HG03571 (cell line): ENCODE results near the gene PRKCE.

Experiments used
- ATAC-seq: cut with Tn5 transposase; IDR thresholded peaks from one replicate; pipeline ENCODE4 v1.9.1; 2021; ENCODE audit not compliant: unreplicated experiment

PRKCE gene

GRCh38 chr2:45722477-45722876 lies 71.0 kb downstream of the PRKCE start:
- ATAC-seq, result no peak

GRCh38 chr2:45723857-45724256 lies 72.4 kb downstream of the PRKCE start:
- no peak for ATAC-seq

GRCh38 chr2:45724335-45724734 lies 72.9 kb downstream of the PRKCE start:
- no peak for ATAC-seq

- no peak for ATAC-seq
These were observed 74.3 kb downstream of the PRKCE start for GRCh38 chr2:45725731-45726130.

GRCh38 chr2:45726188-45726587 lies 74.7 kb downstream of the PRKCE start:
- no peak for ATAC-seq

- ATAC-seq, result peak; percentile 80
These were observed 77.0 kb downstream of the PRKCE start for GRCh38 chr2:45728458-45728942.

GRCh38 chr2:45729753-45730512 lies 78.5 kb downstream of the PRKCE start:
- ATAC-seq, result peak; percentile 58

GRCh38 chr2:45731141-45731540 lies 79.7 kb downstream of the PRKCE start:
- ATAC-seq, result no peak

GRCh38 chr2:45732436-45732835 lies 81.0 kb downstream of the PRKCE start:
- ATAC-seq, result no peak

GRCh38 chr2:45732946-45733345 lies 81.5 kb downstream of the PRKCE start:
- no peak for ATAC-seq

GRCh38 chr2:45734336-45734735 lies 82.9 kb downstream of the PRKCE start:
- no peak for ATAC-seq

- ATAC-seq, result no peak
These were observed 83.5 kb downstream of the PRKCE start for GRCh38 chr2:45734952-45735351.

GRCh38 chr2:45736757-45737704 lies 85.6 kb downstream of the PRKCE start:
- no peak for ATAC-seq

GRCh38 chr2:45739796-45740485 lies 88.5 kb downstream of the PRKCE start:
- no peak for ATAC-seq

GRCh38 chr2:45741161-45741850 lies 89.8 kb downstream of the PRKCE start:
- ATAC-seq, result no peak

GRCh38 chr2:45743531-45744396 lies 92.3 kb downstream of the PRKCE start:
- no peak for ATAC-seq

- ATAC-seq, result no peak
These were observed 93.8 kb downstream of the PRKCE start for GRCh38 chr2:45745231-45745630.

- ATAC-seq, result no peak
These were observed 95.4 kb downstream of the PRKCE start for GRCh38 chr2:45746888-45747287.

- no peak for ATAC-seq
These were observed 95.9 kb downstream of the PRKCE start for GRCh38 chr2:45747363-45747762.

GRCh38 chr2:45748239-45748638 lies 96.8 kb downstream of the PRKCE start:
- no peak for ATAC-seq
